Progenitor cell of endocrine pancreas (in vitro differentiated cells): ENCODE data around the gene ANKRD31. TPM values are rescaled to one million over a fixed set of nuclear protein-coding genes. Genes with fewer than 3 reads are reported as not detected.

Experiments
- DNase-seq: peaks from one replicate; pipeline ENCODE4 v3.0.0; 2021; ENCODE audit warnings: low spot score; ENCODE audit not compliant: unreplicated experiment
- H3K27ac Mint-ChIP-seq: 2 replicates; pipeline ENCODE4 v1.8.0; 2021; ENCODE audit warnings: mild to moderate bottlenecking, moderate library complexity, mixed read lengths
- H3K27me3 Mint-ChIP-seq: 2 replicates; pipeline ENCODE4 v1.8.0; 2021; ENCODE audit warnings: mixed read lengths
- H3K36me3 Mint-ChIP-seq: 2 replicates; pipeline ENCODE4 v1.8.0; 2022; ENCODE audit warnings: mixed read lengths; ENCODE audit not compliant: insufficient read depth
- H3K4me1 Mint-ChIP-seq: 2 replicates; pipeline ENCODE4 v1.8.0; 2021; ENCODE audit warnings: low read depth, mixed read lengths
- H3K4me3 Mint-ChIP-seq: 2 replicates; pipeline ENCODE4 v1.8.0; 2021; ENCODE audit warnings: low read depth, mild to moderate bottlenecking, moderate library complexity, mixed read lengths
- H3K9me3 Mint-ChIP-seq: 2 replicates; pipeline ENCODE4 v1.8.0; 2021; ENCODE audit warnings: low read depth, mixed read lengths
- total RNA-seq: library from RNA; stranded (reverse); gene quantifications from 2 replicates; pipeline ENCODE4 v1.2.1, GENCODE V29; 2021
- TF ChIP-seq, protein P1 (sequence below): fragments of 200-600 bp; sonication (generic); IDR thresholded peaks from one replicate; pipeline ENCODE4 v1.5.0; 2021; ENCODE audit warnings: antibody characterized with exemption, mild to moderate bottlenecking; ENCODE audit not compliant: unreplicated experiment

ANKRD31 gene
- total RNA-seq, 1 donor from 2014 or later, result 0.55 TPM

DNA sequence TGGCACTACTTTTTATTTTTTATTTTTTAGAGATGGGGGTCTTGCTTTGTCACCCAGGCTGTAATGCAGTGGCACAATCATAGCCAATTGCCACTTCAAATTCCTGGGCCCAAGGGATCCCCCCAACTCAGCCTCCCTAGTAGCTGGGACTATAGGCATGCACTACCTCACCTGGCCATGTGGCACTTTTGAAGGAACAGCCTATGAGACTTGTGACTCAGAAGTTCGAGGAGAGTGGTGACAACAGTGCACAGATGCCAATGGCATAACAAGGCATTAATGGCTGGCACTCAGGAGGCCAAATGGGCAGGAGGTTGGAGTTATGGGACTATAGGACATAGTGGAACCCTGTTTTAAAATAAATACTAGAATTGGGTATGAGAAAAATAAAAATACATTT, 33.7 kb downstream of the ANKRD31 start:
- no peaks in the 10 kb centered on the region for H3K36me3 Mint-ChIP-seq
- no peaks in the 10 kb centered on the region for H3K9me3 Mint-ChIP-seq
- peaks cover 2% of the 10 kb centered on the region for H3K4me1 Mint-ChIP-seq
- TF ChIP-seq, protein P1, sequence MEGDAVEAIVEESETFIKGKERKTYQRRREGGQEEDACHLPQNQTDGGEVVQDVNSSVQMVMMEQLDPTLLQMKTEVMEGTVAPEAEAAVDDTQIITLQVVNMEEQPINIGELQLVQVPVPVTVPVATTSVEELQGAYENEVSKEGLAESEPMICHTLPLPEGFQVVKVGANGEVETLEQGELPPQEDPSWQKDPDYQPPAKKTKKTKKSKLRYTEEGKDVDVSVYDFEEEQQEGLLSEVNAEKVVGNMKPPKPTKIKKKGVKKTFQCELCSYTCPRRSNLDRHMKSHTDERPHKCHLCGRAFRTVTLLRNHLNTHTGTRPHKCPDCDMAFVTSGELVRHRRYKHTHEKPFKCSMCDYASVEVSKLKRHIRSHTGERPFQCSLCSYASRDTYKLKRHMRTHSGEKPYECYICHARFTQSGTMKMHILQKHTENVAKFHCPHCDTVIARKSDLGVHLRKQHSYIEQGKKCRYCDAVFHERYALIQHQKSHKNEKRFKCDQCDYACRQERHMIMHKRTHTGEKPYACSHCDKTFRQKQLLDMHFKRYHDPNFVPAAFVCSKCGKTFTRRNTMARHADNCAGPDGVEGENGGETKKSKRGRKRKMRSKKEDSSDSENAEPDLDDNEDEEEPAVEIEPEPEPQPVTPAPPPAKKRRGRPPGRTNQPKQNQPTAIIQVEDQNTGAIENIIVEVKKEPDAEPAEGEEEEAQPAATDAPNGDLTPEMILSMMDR, result no peak
- DNase-seq, result no peak
- H3K4me3 Mint-ChIP-seq, result no peak overlapping the region
- H3K27me3 Mint-ChIP-seq, result no peaks in the 10 kb centered on the region
- no peak overlapping the region for H3K27ac Mint-ChIP-seq

DNA sequence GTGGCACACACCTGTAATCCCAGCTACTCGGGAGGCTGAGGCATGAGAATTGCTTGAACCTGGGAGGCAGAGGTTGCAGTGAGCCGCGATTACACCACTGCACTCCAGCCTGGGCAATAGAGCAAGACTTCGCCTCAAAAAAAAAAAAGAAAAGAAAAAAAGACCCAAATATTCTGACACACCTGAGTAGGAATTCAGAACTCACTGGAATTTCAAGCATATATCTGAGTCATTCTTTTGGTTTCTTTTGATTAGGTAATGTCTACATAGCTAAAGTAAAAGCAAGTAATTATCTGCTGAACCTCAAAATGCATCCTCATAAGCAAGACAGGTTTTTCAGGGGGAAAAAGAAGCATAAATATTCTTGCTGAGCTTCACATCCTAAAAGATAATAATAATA, 35.9 kb downstream of the ANKRD31 start:
- no peak overlapping the region for H3K4me3 Mint-ChIP-seq
- TF ChIP-seq, protein P1, result no peak
- peaks cover 2% of the 10 kb centered on the region for H3K4me1 Mint-ChIP-seq
- no peak overlapping the region for H3K27ac Mint-ChIP-seq
- H3K27me3 Mint-ChIP-seq, result no peaks in the 10 kb centered on the region
- DNase-seq, result no peak
- H3K36me3 Mint-ChIP-seq, result no peaks in the 10 kb centered on the region
- H3K9me3 Mint-ChIP-seq, result no peaks in the 10 kb centered on the region

DNA sequence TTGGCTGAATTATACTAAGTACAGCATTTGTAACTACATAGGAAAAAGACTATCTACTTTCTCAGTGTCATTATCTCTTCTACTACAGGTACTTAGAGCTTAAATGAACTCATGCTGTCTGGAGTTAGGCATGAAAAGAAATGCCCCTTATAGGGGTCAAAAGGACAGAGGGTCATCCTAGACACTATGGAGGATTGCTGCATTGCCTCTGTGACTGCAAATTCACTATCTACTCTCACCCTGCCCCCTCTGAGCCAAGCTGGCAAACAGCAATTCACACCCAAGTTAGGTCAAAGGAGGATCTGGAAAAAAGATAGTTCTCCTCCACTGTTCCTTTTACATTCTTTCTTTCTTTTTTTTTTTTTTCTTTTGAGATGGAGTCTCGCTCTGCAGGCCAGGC, 36.7 kb downstream of the ANKRD31 start:
- Mint-ChIP-seq H3K27me3 (no peaks in the 10 kb centered on the region), H3K4me1 (peaks cover 2% of the 10 kb centered on the region), H3K4me3 (no peak overlapping the region), H3K36me3 (no peaks in the 10 kb centered on the region), H3K27ac (no peak overlapping the region), H3K9me3 (no peaks in the 10 kb centered on the region)
- DNase-seq, result no peak
- TF ChIP-seq, protein P1, result no peak

DNA sequence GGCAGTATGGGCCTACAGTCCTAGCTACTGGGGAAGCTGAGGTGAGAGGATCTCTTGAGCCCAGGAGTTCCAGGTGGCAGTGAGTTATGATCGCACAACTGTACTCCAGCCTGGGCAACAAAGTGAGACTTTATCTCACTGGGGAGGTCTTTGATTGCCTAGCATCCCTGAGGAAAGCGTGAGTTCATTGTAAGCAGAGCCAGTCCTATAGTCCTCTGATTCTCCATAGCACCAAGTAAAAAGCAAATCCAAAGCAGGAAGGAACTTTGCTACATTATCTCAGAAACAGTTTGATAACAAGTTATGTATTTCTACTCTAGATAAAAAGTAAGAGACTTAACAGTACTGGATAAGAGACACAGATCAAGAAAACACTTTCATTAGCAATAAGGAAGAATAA, 37.6 kb downstream of the ANKRD31 start:
- Mint-ChIP-seq H3K4me1 (peaks cover 2% of the 10 kb centered on the region), H3K4me3 (no peak overlapping the region), H3K36me3 (no peaks in the 10 kb centered on the region), H3K27ac (no peak overlapping the region), H3K27me3 (no peaks in the 10 kb centered on the region), H3K9me3 (no peaks in the 10 kb centered on the region)
- DNase-seq, result no peak
- TF ChIP-seq, protein P1, result no peak

DNA sequence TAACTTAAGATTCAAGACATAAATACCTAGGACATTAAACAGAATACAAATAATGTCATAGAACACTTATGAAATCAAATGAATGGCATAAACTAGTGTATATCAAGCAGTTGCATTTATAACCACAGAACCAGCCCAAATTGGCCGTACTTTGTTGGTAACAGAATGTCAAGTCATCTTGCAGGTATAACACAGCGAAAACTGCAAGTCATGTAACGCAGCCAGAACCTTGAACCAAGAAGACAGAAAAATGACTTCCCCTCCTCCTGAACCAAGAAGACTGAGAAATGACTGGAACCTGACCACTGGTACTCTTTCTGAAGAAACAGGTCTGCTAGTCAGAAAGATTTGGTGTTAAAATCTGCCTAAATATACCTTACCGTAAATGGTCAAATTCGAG, 38.9 kb downstream of the ANKRD31 start:
- TF ChIP-seq, protein P1, result no peak

DNA sequence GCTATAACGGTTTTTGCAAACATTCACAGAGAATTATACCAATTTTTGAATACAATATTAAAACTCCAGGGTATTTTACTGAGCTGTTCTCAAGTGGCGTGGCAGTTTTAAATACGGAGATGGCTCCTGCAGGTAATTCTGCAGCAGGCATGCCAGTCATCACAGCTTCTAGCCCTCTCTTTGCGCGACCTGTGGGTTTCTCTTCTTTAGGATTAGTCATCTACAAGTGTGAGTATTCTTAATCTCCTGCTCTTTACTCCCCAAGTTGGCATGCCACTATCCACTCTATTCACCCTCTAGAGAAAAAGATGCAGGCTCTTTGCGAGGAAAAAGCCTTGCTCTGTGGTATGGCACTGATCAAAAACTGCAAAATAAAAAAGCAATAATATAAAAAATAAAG, 43.9 kb downstream of the ANKRD31 start:
- H3K36me3 Mint-ChIP-seq, result no peaks in the 10 kb centered on the region
- H3K4me3 Mint-ChIP-seq, result no peak overlapping the region
- H3K9me3 Mint-ChIP-seq, result no peaks in the 10 kb centered on the region
- DNase-seq, result no peak
- TF ChIP-seq, protein P1, result no peak
- no peaks in the 10 kb centered on the region for H3K27me3 Mint-ChIP-seq
- no peak overlapping the region for H3K27ac Mint-ChIP-seq
- H3K4me1 Mint-ChIP-seq, result no peaks in the 10 kb centered on the region

More for the DNA sequence above, 38.9 kb downstream of the ANKRD31 start:
- Mint-ChIP-seq H3K27me3 (no peaks in the 10 kb centered on the region), H3K4me3 (no peak overlapping the region), H3K9me3 (no peaks in the 10 kb centered on the region), H3K4me1 (peaks cover 2% of the 10 kb centered on the region), H3K36me3 (no peaks in the 10 kb centered on the region), H3K27ac (no peak overlapping the region)
- DNase-seq, result no peak
